ENCODE data around the gene SLC26A1. TPM values are rescaled to one million over a fixed set of nuclear protein-coding genes. Genes with fewer than 3 reads are reported as not detected.

The SLC26A1 gene
- total and polyA plus RNA-seq, 2 of the 13 experiments (the other 11 are each of a cell fraction or from before 2014, with no cell fraction given), result 5.4 to 22.9 TPM

DNA sequence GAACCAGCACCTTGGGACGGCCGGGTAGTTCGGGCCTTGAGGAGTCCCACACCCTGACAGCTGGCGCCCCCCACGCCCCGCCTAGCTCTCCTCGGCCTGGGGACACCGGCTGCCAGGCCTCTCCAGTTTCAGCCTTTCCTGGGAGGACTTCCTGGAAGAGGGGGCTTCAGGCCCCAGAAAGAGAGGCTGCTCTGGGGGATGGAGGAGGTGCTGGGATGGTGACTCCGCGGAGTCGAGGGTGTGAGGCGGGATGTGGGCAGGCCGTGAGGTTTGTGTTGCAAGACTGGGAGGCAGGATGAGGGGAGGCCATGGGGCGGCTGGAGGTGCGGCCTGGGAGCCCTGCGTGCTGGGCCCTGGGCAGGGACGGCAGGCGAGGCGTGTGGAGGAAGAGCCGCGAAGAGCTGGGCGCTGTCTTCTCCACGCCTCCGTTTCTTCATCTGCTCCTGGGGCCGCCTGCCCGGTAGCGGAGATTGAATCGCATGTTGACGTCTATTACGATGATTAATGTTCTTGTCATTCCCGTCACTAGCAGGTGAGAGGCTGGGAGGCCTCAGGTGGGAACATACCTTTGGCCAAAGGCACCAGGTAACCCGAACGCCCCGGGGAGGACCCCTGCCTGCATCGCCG lies 17.3 kb upstream of the SLC26A1 start (continued):
- TF ChIP-seq, protein P1, sequence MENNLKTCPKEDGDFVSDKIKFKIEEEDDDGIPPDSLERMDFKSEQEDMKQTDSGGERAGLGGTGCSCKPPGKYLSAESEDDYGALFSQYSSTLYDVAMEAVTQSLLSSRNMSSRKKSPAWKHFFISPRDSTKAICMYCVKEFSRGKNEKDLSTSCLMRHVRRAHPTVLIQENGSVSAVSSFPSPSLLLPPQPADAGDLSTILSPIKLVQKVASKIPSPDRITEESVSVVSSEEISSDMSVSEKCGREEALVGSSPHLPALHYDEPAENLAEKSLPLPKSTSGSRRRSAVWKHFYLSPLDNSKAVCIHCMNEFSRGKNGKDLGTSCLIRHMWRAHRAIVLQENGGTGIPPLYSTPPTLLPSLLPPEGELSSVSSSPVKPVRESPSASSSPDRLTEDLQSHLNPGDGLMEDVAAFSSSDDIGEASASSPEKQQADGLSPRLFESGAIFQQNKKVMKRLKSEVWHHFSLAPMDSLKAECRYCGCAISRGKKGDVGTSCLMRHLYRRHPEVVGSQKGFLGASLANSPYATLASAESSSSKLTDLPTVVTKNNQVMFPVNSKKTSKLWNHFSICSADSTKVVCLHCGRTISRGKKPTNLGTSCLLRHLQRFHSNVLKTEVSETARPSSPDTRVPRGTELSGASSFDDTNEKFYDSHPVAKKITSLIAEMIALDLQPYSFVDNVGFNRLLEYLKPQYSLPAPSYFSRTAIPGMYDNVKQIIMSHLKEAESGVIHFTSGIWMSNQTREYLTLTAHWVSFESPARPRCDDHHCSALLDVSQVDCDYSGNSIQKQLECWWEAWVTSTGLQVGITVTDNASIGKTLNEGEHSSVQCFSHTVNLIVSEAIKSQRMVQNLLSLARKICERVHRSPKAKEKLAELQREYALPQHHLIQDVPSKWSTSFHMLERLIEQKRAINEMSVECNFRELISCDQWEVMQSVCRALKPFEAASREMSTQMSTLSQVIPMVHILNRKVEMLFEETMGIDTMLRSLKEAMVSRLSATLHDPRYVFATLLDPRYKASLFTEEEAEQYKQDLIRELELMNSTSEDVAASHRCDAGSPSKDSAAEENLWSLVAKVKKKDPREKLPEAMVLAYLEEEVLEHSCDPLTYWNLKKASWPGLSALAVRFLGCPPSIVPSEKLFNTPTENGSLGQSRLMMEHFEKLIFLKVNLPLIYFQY (CRISPR knock-in tag; IDR thresholded peaks at IDR 0.05; ENCODE audit: borderline replicate concordance), result no peak
- TF ChIP-seq CHD4 (IDR thresholded peaks at IDR 0.05; ENCODE audit: borderline replicate concordance, low read length) (0 out of 2 replicates have a peak, but pooled peaks have one; percentile 49), ZFX (CRISPR knock-in tag; IDR thresholded peaks at IDR 0.05; ENCODE audit: low read depth) (peak; percentile 71)
- TF ChIP-seq, protein P2, sequence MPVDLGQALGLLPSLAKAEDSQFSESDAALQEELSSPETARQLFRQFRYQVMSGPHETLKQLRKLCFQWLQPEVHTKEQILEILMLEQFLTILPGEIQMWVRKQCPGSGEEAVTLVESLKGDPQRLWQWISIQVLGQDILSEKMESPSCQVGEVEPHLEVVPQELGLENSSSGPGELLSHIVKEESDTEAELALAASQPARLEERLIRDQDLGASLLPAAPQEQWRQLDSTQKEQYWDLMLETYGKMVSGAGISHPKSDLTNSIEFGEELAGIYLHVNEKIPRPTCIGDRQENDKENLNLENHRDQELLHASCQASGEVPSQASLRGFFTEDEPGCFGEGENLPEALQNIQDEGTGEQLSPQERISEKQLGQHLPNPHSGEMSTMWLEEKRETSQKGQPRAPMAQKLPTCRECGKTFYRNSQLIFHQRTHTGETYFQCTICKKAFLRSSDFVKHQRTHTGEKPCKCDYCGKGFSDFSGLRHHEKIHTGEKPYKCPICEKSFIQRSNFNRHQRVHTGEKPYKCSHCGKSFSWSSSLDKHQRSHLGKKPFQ (CRISPR knock-in tag; IDR thresholded peaks at IDR 0.05; ENCODE audit: insufficient replicate concordance), result peak; percentile 19

Measured in HepG2 (cell line).